A673 (cell line): Measurements from ENCODE around the gene PEA15. TPM values are rescaled to one million over a fixed set of nuclear protein-coding genes. Genes with fewer than 3 reads are reported as not detected.

ENCODE experiments used
- Bru-seq: library from RNA; stranded (reverse); fragments of 400-500 nt; gene quantifications from one replicate; lab custom pipeline; 2021; lab: Mats Ljungman, UMichigan
- BruChase-seq, 2 experiments: library from RNA; stranded (reverse); fragments of 400-500 nt; gene quantifications; one replicate each; lab custom pipeline; 2021; lab: Mats Ljungman, UMichigan
- BruUV-seq: library from RNA; stranded (reverse); fragments of 400-500 nt; replicated peaks from 2 replicates; lab custom pipeline; 2021; lab: Mats Ljungman, UMichigan
- CTCF ChIA-PET: fragments of 300-600 bp; sonication (Branson Sonifier 250); formaldehyde crosslinking; loops from one replicate; lab custom pipeline; 2022; ENCODE audit warnings: antibody characterized with exemption; lab: Charles Lee
- POLR2A ChIA-PET: fragments of 300-600 bp; sonication (Branson Sonifier 250); formaldehyde crosslinking; loops from one replicate; lab custom pipeline; 2022; ENCODE audit warnings: antibody characterized with exemption; ENCODE audit not compliant: low non-redundant PET; lab: Charles Lee
- DNase-seq: peaks from one replicate; pipeline ENCODE4 v3.0.0-alpha.2; 2015; ENCODE audit warnings: low spot score
- H3K27ac ChIP-seq: fragments of 200-600 bp; sonication (generic); 2 replicates; pipeline ENCODE4 v1.5.1; 2016; ENCODE audit warnings: mixed run types, low read depth, mild to moderate bottlenecking, mixed read lengths, antibody characterized with exemption, low read length; ENCODE audit not compliant: poor library complexity, severe bottlenecking
- H3K27me3 ChIP-seq: fragments of 200-600 bp; sonication (generic); replicated peaks from 2 replicates; pipeline ENCODE4 v1.6.1; 2017; ENCODE audit warnings: mixed run types, low read depth, mild to moderate bottlenecking, mixed read lengths, antibody characterized with exemption, low read length; ENCODE audit not compliant: insufficient read depth, poor library complexity
- H3K36me3 ChIP-seq: fragments of 200-600 bp; sonication (generic); 2 replicates; pipeline ENCODE4 v1.6.1; 2016; ENCODE audit warnings: mixed run types, mild to moderate bottlenecking, mixed read lengths, antibody characterized with exemption, low read length; ENCODE audit not compliant: insufficient read depth, poor library complexity, severe bottlenecking
- H3K4me1 ChIP-seq: fragments of 200-600 bp; sonication (generic); 2 replicates; pipeline ENCODE4 v1.6.1; 2017; ENCODE audit warnings: mixed run types, mild to moderate bottlenecking, mixed read lengths, antibody characterized with exemption, low read length; ENCODE audit not compliant: insufficient read depth, poor library complexity, severe bottlenecking
- H3K4me3 ChIP-seq: fragments of 200-600 bp; sonication (generic); 2 replicates; pipeline ENCODE4 v1.5.1; 2016; ENCODE audit warnings: low read depth, mixed run types, mild to moderate bottlenecking, mixed read lengths, low read length; ENCODE audit not compliant: poor library complexity, severe bottlenecking
- H3K9me3 ChIP-seq: fragments of 200-600 bp; sonication (generic); 2 replicates; pipeline ENCODE4 v1.6.1; 2016; ENCODE audit warnings: mixed run types, low read depth, mild to moderate bottlenecking, mixed read lengths, antibody characterized with exemption, low read length; ENCODE audit not compliant: poor library complexity, severe bottlenecking
- CTCF ChIP-seq: fragments of 300-800, 200-600 bp; sonication (generic); conservative IDR thresholded peaks from 2 replicates; pipeline ENCODE4 v1.5.1; 2017; ENCODE audit warnings: low read depth, mild to moderate bottlenecking, antibody characterized with exemption, low read length, moderate library complexity, mixed read lengths
- EZH2 ChIP-seq: fragments of 200-600 bp; sonication (generic); IDR thresholded peaks from 2 replicates; pipeline ENCODE4 v1.6.1; 2017; ENCODE audit warnings: borderline replicate concordance, low read depth, mild to moderate bottlenecking, mixed read lengths, antibody characterized with exemption, low read length; ENCODE audit not compliant: poor library complexity, severe bottlenecking
- intact Hi-C: fragments of 100-400 bp; cut with micrococcal nuclease; formaldehyde crosslinking; loops from one replicate; pipeline ENCODE4 v1.10.0; 2022; ENCODE audit not compliant: unreplicated experiment
- long read RNA-seq: library from polyadenylated mRNA; stranded (forward); transcript quantifications from one replicate; pipeline ENCODE4 v2.0.0, GENCODE V29; 2022
- total RNA-seq: library from RNA; stranded (reverse); gene quantifications from 2 replicates; pipeline ENCODE4 v1.2.3, GENCODE V29; 2021

The PEA15 gene
- total RNA-seq (69.6 and 87.7 TPM in 2 replicates), Bru-seq, nascent RNA (percentile 76 among the genes with signal in this experiment), BruChase-seq, experiment 1, labeled RNA remaining after a 2-hour chase (percentile 81 among the genes with signal in this experiment), BruChase-seq, experiment 2, labeled RNA remaining after a 6-hour chase (percentile 93 among the genes with signal in this experiment)
- long read RNA-seq, transcript PEA15-201 (4 exons, 2,471 nt), result major isoform, 18 of 37 reads
- long read RNA-seq, partial matches to known transcripts, result 0 of 37 reads
- long read RNA-seq, other reads (novel, unspliced or antisense), result 19 of 37 reads

GRCh38 chr1:160205242-160206035 lies at the start of gene PEA15:
Gene PEA15, plus strand, starts transcription at chr1:160205384. Its CDS starts 6,161 bp downstream, at chr1:160211545.
- H3K9me3 ChIP-seq, result no peaks in the 10 kb centered on the region
- POLR2A ChIA-PET, result interaction anchor here (0.6 kb wide), 2 partner anchors 28 to 36 kb away, joined by 3 read pairs; no protein-coding TSS in a partner anchor
- H3K27me3 ChIP-seq, result no peaks in the 10 kb centered on the region
- peak; percentile 82 for DNase-seq
- H3K4me3 ChIP-seq, result peak within 1 kb of the TSS; percentile 88
- BruUV-seq, result no TSS peak
- intact Hi-C loops, result no loop called here
- CTCF ChIA-PET, result interaction anchor here (0.6 kb wide), 1 partner anchor 11 kb away, joined by 3 read pairs; no protein-coding TSS in a partner anchor
- TF ChIP-seq CTCF (no peak), EZH2 (no peak)
- peaks cover 9% of the 10 kb centered on the region for H3K36me3 ChIP-seq
- peak within 1 kb of the TSS; percentile 89 for H3K27ac ChIP-seq
- H3K4me1 ChIP-seq, result peaks cover 24% of the 10 kb centered on the region

GRCh38 chr1:160156361-160156760 lies 48.8 kb upstream of the PEA15 start:
- no peak for TF ChIP-seq EZH2
- no peak for TF ChIP-seq CTCF
- H3K27ac ChIP-seq, result no peak overlapping the region
- H3K27me3 ChIP-seq, result no peaks in the 10 kb centered on the region
- no peak overlapping the region for H3K4me3 ChIP-seq
- no TSS peak for BruUV-seq
- no peaks in the 10 kb centered on the region for H3K36me3 ChIP-seq
- no peak for DNase-seq
- CTCF ChIA-PET, result no interaction called here
- intact Hi-C loops, result no loop called here
- no peaks in the 10 kb centered on the region for H3K4me1 ChIP-seq
- H3K9me3 ChIP-seq, result no peaks in the 10 kb centered on the region
- POLR2A ChIA-PET, result no interaction called here

GRCh38 chr1:160157174-160157573 lies 48.0 kb upstream of the PEA15 start:
- intact Hi-C loops, result no loop called here
- Histone ChIP-seq H3K4me3 (no peak overlapping the region), H3K27ac (no peak overlapping the region), H3K36me3 (no peaks in the 10 kb centered on the region), H3K9me3 (no peaks in the 10 kb centered on the region), H3K4me1 (no peaks in the 10 kb centered on the region), H3K27me3 (no peaks in the 10 kb centered on the region)
- POLR2A ChIA-PET, result no interaction called here
- CTCF ChIA-PET, result no interaction called here
- BruUV-seq, result no TSS peak
- TF ChIP-seq CTCF (no peak), EZH2 (no peak)
- no peak for DNase-seq
